DMS53 treated with DMSO at 0.1 percent for 48 hours (cell line): ENCODE measurements around the gene TNFRSF4.
"Not testable (repeated sequence)": the region's sequence is repeated elsewhere in the genome, so short reads cannot be mapped to it uniquely, and the experiment has no call there.

Experiments used
- DNase-seq: peaks from one replicate; lab custom pipeline; 2025; ENCODE audit not compliant: unreplicated experiment; lab: John Stamatoyannopoulos, UW

The TNFRSF4 gene

DNA sequence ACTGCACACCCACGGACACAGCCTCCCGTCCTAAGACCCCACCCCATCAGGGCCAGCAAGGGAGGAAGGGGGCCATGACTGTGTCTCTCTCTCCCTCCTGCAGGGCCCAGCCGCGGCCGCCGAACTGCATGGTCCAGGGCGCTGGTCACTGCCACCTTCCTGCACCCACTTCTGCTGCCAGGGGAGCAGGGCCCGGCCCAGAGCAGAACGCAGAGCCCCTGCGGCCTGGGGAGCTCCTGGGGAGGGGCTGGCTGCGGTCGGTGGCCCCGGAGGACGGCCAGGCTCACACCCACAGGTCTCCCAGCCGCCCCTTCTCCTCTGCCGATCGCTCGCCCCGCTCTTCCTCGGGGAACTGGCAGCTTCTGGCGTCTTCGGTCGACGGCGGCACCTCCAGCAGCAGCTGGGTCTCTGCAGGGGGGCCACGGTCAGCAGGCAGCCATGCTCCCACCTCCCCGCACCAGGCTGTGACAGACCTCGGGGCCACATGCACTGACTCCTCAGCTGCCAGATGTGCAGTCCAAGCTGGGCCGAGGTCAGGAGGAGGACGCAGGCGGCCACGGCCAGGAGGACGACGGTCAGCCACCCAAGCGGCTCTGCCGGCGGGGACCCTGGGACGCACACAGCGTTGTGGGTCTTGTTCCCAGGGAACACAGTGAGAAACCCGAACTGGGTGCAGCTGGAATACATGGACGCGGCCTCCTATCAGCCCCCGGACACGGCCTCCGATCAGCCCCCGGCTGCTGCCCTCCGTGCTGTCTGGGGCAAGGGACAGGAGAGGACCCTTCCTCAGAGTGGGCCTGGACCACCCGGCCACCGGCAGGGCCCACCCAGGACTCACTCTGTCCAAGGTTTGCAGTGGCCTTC is 10.2 kb downstream of the TNFRSF4 start:
- no peak for DNase-seq

DNA sequence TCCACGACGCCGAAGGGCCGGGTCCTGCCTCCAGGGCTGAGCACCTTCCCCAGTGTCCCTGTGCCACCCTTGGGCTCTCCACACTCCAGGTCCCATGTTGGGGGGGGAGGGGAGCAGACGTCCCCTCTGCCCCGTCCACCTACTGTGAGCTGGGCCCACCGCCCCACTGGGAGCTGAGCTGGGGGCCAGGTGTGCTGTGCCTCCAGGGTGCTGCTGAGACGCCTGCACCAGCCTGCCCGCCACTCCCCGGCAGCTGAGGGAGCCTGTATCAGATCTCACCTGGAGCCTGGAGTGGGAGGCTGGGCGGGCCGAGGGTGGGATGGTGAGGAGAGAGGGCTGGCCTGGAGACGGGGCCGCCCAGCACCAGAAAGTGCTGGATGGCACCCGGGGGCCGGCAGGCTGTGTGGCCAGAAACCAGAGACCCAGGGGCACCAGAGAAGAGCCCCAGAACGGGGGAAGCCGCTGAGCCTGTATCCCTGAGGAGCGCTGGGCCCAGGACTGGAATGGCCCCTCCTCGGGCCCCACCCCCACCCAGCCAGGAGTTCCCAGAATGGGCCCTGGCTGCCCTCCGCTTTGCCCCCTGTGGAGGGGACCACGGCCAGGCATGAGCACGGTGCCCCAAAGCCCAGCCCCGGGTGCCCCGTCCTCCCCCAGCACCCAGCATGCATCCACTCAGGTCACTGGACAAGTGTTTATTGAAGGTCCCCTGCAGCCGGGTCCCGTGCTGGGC is 11.0 kb downstream of the TNFRSF4 start:
- DNase-seq = no peak

DNA sequence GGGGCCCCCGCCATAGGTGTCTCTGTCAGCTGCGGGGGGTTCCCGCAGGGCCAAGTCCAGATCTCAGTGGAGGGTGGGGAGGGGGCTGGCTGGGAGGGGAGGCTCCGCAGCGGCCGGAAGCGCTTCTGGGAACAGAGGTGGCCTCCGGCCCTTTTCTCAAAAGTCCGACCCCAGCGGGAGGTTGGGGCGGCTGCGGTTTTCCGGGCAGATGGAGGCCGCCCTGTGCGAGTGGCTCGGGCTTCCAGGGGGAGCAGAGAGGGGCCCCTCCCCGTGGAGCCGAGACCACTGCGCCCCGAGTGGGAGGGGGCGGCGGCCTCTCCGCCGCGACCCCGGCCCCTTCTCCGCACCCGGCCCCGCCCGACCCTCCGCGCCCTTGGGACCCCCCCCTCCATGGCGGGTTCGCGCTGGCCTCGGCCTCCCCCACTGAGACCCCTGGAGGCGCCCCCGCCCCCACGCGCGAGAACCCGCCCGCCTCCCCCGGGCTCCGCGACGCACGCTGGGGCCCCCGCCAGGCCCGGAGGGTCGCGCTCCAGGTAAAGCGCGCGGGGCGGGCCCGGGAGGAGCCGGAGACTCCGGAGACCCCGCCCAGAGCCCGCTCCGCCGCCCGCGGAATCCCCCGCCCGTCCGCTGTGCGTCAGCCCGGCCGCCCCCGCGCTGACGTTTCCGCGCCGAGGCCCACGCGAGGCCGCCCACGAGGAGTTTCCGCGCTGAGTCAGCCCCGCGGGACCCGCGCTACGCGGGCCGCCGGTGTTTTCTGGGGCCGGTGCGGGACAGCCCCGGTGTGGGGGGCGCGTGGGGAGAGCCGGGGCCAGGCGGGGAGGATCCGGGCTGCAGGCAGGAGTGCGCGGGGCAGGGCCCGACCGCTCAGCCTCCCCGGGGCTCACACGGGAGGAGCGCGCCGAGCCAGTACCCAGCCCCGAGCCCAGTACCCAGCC is 12.8 kb downstream of the TNFRSF4 start:
- DNase-seq = no peak

DNA sequence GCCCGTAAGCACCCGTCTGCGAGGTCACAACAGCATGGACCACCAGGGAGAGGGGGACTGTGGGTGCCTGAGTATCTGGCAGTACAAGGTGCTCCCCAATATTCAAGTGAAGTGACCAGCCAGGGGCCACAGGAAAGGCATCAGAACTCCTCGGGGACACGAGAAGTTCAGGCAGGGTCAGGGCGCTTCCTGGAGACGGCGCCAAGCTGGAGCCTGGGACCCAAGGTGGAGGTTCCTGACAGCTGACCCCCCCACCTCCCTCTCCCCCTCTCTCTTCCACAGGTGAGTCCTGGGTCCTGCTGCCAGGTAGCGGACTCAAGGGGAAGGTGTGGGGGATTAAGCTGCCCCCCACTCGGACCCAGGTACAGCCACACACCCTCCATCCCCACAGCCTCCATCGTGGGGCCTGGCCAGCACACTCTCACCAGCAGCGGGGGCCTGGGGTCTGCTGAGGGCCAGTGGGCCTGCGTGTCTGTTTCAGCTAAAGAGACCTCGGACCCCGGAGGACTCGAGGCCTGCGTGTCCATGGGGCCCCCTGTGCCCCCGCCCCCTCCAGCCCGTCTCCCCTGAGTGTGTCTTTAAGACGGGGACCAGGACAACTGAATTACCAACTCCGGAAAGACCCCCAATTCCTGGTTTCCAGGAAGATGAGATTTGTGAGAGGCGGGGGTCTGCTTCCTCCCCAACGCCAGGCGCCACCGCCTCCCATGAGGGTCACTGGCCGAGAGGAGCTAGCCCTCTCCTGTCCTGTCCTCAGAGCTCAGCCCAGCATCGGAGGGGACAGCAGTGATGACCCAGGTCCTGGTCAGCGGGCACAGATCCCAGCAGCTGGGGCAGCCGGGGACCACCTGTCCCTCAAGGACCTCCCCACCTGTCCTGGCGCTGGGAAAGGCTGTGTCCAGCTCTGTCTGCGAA is 13.7 kb downstream of the TNFRSF4 start:
- no peak for DNase-seq

DNA sequence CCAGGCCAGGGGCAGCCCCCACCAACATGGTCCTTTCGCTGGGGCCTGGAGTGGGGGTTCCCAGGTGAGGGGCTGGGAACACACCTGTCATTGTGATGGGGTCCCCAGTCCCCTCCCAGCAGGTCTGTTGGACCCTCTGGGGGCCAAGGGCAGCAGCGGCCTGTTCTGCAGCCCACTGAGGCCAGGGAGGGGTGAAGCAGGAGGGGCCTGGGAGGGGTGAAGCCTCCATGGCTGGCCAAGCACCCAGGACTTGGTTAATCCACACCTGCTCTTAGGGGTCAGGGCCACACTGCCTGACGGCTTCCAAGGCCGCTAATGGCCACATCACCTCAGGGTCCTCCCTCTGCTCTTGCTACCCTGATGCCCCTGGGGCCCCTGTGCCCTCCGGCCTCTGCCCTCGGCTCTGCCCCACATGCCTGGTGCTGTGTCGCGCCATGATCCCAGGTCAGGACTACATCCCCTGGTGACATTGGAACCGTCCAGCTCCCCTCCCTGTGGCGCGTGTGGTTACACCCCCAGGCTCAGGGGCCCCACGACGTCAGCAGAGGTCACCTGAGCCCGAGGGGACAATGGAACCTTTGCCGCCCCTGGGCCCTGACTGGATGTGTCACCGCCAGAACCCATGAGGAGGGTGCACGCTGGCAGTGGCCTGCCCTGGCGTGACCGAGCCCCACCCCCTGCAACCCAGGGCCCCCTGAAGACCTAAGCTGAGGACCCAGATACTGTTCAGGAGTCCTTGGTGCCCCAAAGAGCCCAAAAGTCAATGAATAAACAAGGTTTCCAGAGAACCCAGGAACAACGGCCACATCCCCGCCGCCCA is 14.6 kb downstream of the TNFRSF4 start:
- DNase-seq = no peak

DNA sequence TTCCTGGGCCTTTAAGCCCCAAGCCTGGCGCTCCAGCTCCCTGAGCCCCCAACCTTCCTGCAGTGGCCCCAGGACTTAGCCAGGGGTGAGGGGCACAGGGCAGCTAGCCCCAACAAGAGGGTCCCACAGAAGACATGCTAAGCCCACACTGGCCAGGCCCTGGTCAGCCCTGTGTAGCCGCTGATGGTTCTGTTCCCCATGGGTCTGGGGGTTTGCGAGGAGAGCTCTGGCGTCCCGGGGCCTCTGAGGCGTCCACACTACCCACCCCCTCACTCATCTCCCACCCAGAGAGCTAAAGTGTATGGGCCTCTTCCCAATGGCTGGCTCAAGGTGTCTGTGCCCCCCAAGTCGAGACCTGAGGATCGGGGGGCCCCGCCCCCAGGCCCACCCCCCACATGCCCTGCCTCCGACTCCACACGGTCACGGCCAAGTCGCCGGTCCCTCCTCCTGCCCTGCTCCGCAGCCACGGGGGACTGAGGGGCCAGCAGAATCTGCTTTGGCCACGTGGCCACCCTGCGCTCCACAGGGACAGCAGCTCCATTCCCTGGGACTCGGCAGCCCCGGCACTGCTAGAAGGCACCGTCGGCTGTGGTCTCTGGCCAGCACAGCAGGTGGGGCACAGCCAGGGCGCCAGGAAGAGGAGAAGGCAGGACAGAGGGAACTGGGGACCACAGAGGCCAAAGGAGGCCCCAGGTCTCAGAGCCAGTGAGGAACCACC is 15.4 kb downstream of the TNFRSF4 start:
- DNase-seq = no peak

DNA sequence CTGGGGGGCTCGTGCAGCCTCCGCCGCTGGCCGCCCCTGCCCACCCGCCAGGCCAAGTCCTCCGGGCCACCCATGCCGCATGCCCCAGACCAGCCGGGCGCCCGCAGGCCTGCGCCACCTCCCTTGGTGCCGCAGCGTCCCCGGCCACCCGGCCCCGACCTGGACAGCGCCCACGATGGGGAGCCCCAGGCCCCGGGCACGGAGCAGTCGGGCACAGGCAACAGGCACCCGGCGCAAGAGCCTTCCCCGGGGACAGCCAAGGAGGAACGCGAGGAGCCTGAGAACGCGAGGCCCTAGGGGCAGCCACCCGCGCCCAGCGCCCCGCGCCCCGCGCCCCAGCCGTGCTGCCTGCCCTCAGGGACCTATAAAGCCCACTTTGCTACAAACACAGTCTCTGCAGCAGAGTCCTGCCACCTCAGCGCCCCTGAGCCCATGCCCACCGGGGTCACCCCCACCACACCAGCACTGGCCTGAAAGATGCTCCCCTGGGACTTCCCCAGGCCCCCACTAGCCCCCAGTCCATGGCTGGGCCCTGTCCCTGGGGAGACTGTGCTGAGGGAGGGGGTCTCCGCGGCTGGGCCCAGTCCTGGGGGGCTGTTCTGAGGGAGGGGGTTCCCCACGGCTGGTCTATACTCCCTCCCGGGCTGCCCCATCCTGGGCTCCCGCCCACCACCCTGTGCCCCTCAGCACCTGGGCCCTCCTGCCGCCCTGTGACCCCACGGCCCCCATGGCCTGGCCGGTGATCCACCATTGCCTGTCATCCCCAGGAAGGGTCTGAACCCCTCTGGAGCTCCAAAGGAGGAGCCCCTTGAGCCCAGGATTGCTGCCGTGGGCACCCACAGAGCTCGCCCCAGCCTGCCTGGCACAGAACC is 16.2 kb downstream of the TNFRSF4 start:
- DNase-seq = no peak

DNA sequence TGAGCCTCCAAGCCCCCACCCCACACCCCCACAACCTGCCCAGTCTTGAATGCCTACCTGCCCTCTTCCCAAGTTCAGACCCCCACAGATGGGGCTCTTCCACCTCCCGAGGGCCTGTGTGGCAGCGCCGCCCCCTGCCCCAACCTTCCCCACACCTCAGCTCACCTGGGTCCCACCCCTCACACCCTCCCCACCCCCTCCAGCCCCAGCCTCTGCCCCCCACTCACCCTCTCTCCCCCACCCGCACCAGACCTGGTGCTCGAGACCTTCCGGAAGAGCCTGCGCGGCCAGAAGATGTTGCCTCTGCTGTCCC is 16.8 kb downstream of the TNFRSF4 start:
- DNase-seq = no peak

DNA sequence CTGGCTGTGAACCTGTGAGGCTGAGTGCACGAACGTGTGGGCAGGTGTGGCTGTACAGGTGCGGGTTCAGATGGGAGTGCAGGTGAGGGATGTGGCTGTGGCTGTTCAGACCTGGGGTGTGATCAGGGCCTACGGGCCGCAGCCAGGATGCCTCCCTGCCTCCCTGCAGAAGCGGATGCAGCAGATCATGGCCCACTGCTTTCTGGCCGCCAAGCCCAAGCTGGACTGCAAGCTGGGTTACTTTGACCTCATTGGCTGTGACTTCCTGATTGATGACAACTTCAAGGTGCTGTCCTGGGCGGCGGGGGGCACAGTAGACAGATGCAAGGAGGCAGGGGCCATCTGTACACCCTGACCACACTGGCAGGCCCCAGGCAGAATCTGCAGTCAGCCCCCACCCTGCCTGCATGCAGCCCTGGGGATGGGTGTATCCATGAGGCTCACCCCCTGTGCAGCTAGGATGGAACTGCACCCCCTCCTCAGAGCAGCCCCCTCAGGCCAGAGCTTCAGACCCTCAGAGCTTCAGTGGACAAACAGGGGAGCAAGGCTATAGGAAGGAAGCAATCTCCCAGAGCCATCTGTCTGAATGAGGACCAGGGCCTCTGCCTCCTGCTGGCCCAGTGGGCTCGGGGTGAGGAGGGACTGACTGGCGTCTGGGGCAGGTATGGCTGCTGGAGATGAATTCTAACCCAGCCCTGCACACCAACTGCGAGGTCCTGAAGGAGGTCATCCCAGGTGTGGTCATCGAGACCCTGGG is 17.3 kb downstream of the TNFRSF4 start:
- no peak for DNase-seq

DNA sequence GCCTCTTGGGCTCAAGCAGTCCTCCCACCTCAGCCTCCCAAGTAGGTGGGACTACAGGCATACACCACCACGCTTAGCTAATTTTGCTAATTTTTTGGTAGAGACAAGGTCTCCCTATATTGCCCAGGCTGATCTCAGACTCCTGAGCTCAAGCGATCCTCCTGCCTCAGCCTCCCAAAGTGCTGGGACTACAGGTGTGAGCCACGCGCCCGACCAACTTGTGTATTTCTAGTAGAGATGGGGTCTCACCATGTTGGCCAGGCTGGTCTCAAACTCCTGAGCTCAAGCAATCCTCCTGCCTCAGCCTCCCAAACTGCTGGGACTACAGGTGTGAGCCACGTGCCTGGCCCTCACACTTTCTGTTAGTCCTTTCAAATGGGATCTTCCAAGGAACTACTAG is 18.2 kb downstream of the TNFRSF4 start:
- not testable (repeated sequence) for DNase-seq

DNA sequence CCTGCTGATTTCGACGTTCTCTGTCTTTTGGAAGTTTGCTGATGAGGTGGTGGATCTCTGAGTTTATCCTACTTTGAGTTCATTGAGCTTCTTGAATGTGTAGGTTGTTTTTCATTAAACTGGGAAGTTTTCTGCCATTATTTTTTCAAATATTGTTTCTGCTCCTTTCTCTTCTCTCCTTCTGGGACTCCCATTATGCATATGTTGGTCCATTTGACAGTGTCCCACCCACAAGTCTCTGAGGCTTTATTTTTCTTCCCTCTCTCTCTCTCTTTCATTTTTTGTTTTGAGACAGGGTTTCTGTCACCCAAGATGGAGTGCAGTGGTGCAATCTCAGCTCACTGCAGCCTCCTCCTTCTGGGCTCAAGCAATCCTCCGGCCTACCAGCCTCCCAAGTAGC is 19.2 kb downstream of the TNFRSF4 start:
- no peak for DNase-seq

DNA sequence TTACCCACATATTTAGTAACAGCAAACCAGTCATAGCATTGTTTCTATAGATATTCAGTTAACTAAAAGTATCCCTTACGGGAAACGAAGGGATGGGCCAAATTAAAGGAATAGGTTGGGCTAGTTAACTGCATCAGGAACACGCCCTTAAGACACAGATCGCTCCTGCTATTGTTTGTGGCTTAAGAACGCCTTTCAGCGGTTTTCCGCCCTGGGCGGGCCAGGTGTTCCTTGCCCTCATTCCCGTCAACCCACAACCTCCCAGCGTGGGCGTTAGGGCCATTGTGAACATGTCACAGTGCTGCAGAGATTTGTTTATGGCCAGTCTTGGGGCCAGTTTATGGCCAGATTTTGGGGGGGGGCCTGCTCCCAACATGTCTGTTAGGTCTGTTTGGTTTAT is 22.2 kb downstream of the TNFRSF4 start:
- DNase-seq = no peak

DNA sequence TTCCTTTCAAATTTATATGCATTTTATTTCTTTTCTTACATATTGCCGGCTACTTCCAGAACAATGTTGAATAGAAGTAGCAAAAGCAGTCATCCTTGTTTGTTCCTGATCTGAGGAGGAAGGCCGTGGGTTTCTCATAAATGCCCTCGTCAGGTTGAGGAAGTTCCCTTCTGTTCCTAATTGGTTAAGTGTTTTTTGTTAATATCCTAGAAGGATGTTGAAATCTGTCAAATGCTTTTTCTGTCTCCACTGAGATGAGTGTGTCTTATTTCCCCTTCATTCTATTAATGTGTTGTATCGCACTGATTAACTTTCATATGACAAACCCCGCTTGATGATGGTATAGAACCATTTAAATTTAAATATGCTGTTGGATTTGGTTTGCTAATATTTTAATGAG is 24.8 kb downstream of the TNFRSF4 start:
- DNase-seq = no peak

DNA sequence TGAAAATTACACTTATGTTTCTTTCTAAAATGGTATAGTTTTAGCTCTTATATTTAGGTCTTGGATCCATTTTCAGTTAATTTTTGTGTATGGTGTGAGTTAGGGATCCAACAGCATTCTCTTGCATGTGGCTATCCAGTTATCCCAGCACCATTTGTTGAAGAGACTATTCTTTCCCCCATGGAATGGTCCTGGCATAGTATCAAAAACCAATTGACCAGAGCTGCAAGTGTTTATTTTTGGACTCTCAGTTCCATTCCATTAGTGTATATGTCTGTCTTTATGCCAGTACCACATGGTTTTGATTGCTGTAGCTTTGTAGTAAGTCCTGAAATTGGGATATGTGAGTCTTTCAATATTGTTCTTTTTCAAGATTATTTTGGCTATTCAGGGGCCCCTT is 26.0 kb downstream of the TNFRSF4 start:
- no peak for DNase-seq

DNA sequence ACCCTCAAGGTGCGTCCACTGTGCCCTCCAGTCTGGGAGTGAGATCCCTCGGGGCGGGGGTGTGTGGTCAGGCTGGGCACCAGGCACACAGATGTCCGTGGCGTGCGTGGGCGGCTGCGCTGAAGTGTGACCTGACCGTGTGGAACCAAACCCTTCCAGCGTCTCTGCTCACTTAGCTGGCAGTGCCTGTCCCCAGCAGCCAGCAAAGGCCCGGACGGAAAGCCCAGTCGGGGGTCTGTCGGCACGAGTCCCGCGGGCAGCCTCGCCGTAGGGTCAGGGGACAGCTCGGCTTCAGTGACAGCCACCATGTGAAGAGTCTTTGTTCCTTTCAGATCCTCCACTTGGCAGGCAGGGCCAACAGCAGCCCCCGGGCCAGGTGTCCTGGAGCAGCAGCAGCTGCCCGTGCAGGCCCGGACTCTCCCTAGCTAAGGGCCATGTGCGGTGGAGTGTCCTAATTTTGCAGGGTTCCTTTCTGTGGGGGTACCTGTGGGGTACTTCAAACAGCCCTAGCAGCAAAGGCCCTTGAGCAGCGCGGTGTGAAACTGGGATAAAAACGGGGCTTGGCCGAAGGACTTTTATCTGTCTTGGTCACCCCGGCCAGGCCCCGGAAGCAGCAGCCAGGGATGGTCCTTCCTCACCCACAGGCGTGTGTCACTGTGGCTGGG is 28.7 kb downstream of the TNFRSF4 start:
- DNase-seq = no peak

DNA sequence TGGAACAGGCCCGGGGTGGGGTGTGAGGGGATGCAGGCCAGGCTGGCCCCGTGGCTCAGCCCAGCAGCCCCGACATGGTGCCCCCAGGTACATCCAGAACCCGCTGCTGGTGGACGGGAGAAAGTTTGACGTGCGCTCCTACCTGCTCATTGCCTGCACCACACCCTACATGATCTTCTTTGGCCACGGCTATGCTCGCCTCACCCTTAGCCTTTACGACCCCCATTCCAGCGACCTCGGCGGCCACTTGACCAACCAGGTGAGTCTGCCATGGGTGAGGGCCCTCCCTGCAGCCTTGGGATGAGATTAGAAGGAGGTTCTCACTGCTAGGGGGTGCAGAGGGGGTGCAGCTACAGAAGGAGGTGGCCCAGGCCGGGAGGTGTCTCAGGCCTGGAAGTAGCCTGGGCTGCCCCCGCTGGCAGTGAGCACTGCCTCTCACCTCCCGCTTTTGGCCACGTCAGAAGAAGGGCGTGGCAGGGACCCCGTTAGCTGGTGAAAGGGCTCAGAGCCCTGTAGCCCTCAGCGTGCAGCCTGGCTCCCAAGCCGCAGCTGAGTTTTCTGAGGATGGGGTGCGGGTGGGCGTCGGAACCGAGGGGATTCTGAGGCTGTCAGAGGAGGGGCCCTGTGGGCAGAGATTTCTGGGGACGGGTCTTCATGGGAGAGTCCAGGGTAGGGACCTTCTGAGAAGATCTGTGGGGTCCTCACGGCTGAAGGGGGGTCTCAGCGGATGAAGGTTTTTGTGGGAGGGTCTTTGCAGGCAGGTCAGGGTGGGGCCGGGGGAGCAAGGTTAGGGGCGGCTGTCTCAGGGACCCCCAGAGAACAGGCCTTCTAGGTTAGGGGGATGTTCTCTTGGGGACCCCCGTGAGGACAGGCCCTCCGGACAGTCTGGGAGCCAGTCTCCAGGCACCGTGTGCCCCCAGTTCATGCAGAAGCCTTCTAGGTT is 29.8 kb downstream of the TNFRSF4 start:
- DNase-seq = no peak
